ENCODE results near the gene ELOVL2.

- no peak for TF ChIP-seq MYC (IDR thresholded peaks at IDR 0.05; ENCODE audit: low read depth, low read length)
- no peak for TF ChIP-seq CTCF (IDR thresholded peaks at IDR 0.05; ENCODE audit: low read depth, low read length)
- no peak for TF ChIP-seq POLR2A (IDR thresholded peaks at IDR 0.05; ENCODE audit: extremely low read depth, insufficient read length)
Observed at GRCh38 chr6:11027565-11028110, 16.5 kb downstream of the ELOVL2 start.
